Thoracic aorta (tissue), 2 donors: Measurements from ENCODE around the gene ABHD5. TPM values are rescaled to one million over a fixed set of nuclear protein-coding genes. Genes with fewer than 3 reads are reported as not detected.

Experiments used
- ATAC-seq: fragments of 150-250 bp; one replicate; pipeline ENCODE4 v1.8.0; 2017; ENCODE audit warnings: low read depth; ENCODE audit not compliant: insufficient number of reproducible peaks, low FRiP score
- DNase-seq: peaks from one replicate; pipeline ENCODE4 v3.0.0-alpha.2; 2020; ENCODE audit warnings: low spot score
- H3K27ac ChIP-seq, 2 donors: fragments of 200-600 bp; sonication (generic); 1 replicate in 1 of 2; 2 replicates in 1 of 2; pipeline ENCODE4 v1.5.1; 2016; ENCODE audit warnings: mild to moderate bottlenecking in 2 of 2, moderate library complexity in 2 of 2
- H3K27me3 ChIP-seq: fragments of 200-600 bp; sonication (generic); replicated peaks from 2 replicates; pipeline ENCODE4 v1.6.0; 2016; ENCODE audit warnings: mild to moderate bottlenecking; ENCODE audit not compliant: insufficient read depth
- H3K36me3 ChIP-seq: fragments of 200-600 bp; sonication (generic); one replicate; pipeline ENCODE4 v1.5.1; 2016
- H3K4me1 ChIP-seq, 2 donors: fragments of 200-600 bp; sonication (generic); 1 replicate in 1 of 2; 2 replicates in 1 of 2; pipeline versions ENCODE4 v1.5.1 to v1.6.0; 2016; ENCODE audit warnings: low read depth in 2 of 2, mild to moderate bottlenecking in 1 of 2; ENCODE audit not compliant: control insufficient read depth in 1 of 2
- H3K4me3 ChIP-seq: fragments of 200-600 bp; sonication (generic); 2 replicates; pipeline ENCODE4 v1.5.1; 2016; ENCODE audit warnings: mild to moderate bottlenecking
- H3K9me3 ChIP-seq: fragments of 200-600 bp; sonication (generic); 2 replicates; pipeline ENCODE4 v1.5.1; 2016
- total RNA-seq, 2 donors: library from RNA; depleted of rRNA; stranded (reverse); fragments of >200 nt; gene quantifications; one replicate each; pipeline versions ENCODE4 v1.1.0 to v1.2.3, GENCODE V29; 2016
- TF ChIP-seq, protein P1 (sequence below): fragments of 200-600 bp; sonication (generic); IDR thresholded peaks from one replicate; pipeline ENCODE4 v1.5.1; 2019; ENCODE audit warnings: antibody characterized with exemption

Gene ABHD5
- total RNA-seq, 2 donors from 2014 or later: 33.3 to 37.1 TPM

DNA sequence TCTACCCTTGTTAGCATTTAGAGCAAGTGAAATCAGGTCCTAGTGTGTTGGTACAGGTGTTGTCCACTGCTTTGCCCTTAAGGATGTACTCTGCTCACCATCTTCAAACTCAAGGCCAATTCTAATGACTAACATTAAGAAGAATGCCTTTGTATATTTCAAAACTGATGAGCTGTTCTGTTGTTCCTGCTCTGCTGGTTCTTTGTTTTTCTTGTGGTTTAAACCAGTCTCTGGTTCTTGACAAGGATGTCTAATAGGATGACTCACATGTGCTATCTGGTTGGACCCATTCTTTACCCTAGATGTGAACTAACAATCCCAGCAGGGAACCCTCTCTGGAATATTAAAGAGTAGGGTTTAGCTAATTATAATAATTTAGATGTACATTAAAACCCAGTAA, 17.3 kb downstream of the ABHD5 start:
- peaks cover 0 to 16% of the 10 kb centered on the region in 2 donors for H3K4me1 ChIP-seq
- H3K27ac ChIP-seq: no peak overlapping the region
- H3K9me3 ChIP-seq: no peaks in the 10 kb centered on the region
- ATAC-seq (no peak), DNase-seq (no peak)
- H3K36me3 ChIP-seq: peaks cover 13% of the 10 kb centered on the region
- TF ChIP-seq, protein P1, sequence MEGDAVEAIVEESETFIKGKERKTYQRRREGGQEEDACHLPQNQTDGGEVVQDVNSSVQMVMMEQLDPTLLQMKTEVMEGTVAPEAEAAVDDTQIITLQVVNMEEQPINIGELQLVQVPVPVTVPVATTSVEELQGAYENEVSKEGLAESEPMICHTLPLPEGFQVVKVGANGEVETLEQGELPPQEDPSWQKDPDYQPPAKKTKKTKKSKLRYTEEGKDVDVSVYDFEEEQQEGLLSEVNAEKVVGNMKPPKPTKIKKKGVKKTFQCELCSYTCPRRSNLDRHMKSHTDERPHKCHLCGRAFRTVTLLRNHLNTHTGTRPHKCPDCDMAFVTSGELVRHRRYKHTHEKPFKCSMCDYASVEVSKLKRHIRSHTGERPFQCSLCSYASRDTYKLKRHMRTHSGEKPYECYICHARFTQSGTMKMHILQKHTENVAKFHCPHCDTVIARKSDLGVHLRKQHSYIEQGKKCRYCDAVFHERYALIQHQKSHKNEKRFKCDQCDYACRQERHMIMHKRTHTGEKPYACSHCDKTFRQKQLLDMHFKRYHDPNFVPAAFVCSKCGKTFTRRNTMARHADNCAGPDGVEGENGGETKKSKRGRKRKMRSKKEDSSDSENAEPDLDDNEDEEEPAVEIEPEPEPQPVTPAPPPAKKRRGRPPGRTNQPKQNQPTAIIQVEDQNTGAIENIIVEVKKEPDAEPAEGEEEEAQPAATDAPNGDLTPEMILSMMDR: no peak
- H3K4me3 ChIP-seq: no peak overlapping the region
- H3K27me3 ChIP-seq: no peaks in the 10 kb centered on the region

DNA sequence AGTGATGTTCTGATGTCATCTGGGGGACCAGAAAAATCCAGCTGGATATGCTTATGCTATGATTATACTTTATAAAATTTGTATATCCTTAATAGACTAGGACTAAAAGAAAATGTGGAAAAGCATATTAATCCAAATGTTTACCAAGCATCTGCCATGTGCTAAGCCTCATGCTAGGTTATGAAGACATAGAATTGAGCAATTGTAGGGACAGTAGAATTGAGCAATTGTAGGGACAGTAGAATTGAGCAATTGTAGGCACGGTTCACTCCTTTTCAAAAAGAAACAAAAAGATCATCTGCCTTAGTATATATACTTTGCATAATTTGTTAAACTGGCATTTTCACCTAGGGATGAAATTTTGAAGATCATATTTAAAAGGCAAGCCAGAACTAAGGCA, 18.3 kb downstream of the ABHD5 start:
- TF ChIP-seq, protein P1: no peak
- no peak overlapping the region for H3K27ac ChIP-seq
- ATAC-seq: no peak
- no peak overlapping the region for H3K4me3 ChIP-seq
- no peaks in the 10 kb centered on the region for H3K9me3 ChIP-seq
- no peak for DNase-seq
- H3K36me3 ChIP-seq: peaks cover 17% of the 10 kb centered on the region
- H3K27me3 ChIP-seq: no peaks in the 10 kb centered on the region
- H3K4me1 ChIP-seq: peaks cover 0 to 16% of the 10 kb centered on the region in 2 donors

DNA sequence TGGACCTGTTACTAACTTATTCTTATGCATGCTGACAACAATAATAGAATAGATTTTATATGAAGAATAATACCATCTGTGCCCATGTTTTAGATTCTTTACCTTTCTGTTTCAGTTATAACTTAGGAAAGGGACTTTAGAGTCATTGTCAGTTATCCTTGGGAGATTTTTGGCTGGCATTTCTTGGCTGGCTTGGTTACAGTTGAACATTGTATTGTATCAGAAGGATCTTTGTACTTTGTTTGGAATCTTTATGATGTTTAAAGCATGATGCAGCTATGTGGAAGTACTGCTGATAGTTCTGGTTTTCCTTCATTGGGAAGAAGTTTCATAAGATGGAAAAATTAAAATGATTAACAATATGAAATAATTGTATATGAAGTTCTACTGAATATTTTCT, 19.9 kb downstream of the ABHD5 start:
- no peak for ATAC-seq
- Histone ChIP-seq H3K36me3 (peaks cover 21% of the 10 kb centered on the region), H3K27ac (no peak overlapping the region), H3K4me3 (no peak overlapping the region), H3K9me3 (no peaks in the 10 kb centered on the region), H3K4me1 (peaks cover 0 to 16% of the 10 kb centered on the region in 2 donors), H3K27me3 (no peaks in the 10 kb centered on the region)
- no peak for DNase-seq
- TF ChIP-seq, protein P1: no peak

DNA sequence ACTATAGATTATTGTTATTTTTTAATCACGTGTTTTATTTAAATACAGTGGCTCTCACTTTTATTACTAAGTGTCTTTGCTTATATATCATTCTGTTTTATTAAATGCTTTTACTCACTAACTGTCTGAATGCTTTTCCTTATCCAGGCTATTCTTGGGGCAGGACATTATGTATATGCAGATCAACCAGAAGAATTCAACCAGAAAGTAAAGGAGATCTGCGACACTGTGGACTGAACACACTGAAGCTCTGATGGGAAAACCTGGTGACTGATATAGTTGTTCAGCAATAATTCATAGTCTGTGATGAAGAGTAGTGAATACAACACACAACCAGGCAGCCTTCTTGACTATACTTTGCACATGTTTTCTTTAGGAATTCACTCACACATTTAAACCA, 27.6 kb downstream of the ABHD5 start:
- H3K4me1 ChIP-seq: peaks cover 8 to 23% of the 10 kb centered on the region in 2 donors
- H3K27ac ChIP-seq: no peak overlapping the region
- no peak overlapping the region for H3K4me3 ChIP-seq
- H3K36me3 ChIP-seq: peaks cover 9% of the 10 kb centered on the region
- DNase-seq: no peak
- TF ChIP-seq, protein P1: no peak
- no peaks in the 10 kb centered on the region for H3K27me3 ChIP-seq
- ATAC-seq: no peak
- no peaks in the 10 kb centered on the region for H3K9me3 ChIP-seq

DNA sequence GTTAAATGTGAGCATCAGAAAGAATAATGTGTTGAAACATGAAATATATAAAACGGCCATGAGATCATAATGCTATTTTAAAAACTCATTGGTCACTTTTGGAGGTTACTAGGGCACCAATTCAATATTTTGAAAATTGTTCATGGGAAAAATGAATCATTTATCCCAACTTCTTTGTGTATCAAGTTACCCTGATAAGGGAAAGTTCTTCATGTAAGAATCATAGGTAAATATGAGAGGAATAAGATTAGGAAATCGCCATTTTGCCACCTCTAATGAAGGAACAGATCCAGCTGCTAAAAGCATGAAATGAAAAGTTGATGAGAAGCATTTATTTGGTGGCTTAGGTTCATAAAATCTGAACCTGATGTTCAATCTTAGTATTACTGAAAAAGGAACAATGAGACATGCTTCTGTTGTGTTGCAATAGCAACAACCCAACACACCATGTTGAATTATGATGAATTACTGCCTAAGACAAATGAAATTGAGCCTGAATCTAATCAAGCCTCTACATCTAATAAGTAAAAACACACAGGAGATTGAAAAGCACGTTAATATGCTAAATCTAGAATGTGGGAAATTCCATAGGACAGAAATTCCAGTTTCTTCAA, 32.5 kb downstream of the ABHD5 start:
- no peak overlapping the region for H3K4me3 ChIP-seq
- no peaks in the 10 kb centered on the region for H3K9me3 ChIP-seq
- TF ChIP-seq, protein P1: no peak
- peaks cover 10 to 43% of the 10 kb centered on the region in 2 donors for H3K4me1 ChIP-seq
- DNase-seq (no peak), ATAC-seq (peak; percentile 70)
- no peaks in the 10 kb centered on the region for H3K36me3 ChIP-seq
- peak overlapping the region; percentile 83 to 91 for H3K27ac ChIP-seq
- H3K27me3 ChIP-seq: no peaks in the 10 kb centered on the region
